ENCODE measurements around the gene DOCK2.

DNA sequence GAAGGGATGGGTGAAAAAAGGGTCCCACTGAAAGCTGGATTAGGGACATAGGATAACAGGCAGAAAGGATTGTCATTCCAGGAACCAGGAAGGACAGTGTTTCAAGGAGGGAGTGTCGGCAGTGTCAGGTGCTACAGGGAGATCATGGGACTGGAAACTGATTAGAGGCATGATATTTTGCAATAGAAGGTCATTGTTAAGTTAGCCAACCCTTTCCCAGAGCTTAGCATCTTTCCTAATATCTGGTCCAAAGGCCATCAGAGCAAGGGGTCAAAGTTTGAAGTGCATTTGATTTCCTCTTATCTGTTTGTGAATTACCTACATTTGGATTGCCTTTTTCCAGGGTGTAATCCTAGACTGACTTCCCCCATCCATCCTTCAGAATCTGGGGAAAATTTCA, 91.3 kb downstream of the DOCK2 start:
- TF ChIP-seq, protein P1, sequence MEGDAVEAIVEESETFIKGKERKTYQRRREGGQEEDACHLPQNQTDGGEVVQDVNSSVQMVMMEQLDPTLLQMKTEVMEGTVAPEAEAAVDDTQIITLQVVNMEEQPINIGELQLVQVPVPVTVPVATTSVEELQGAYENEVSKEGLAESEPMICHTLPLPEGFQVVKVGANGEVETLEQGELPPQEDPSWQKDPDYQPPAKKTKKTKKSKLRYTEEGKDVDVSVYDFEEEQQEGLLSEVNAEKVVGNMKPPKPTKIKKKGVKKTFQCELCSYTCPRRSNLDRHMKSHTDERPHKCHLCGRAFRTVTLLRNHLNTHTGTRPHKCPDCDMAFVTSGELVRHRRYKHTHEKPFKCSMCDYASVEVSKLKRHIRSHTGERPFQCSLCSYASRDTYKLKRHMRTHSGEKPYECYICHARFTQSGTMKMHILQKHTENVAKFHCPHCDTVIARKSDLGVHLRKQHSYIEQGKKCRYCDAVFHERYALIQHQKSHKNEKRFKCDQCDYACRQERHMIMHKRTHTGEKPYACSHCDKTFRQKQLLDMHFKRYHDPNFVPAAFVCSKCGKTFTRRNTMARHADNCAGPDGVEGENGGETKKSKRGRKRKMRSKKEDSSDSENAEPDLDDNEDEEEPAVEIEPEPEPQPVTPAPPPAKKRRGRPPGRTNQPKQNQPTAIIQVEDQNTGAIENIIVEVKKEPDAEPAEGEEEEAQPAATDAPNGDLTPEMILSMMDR (IDR thresholded peaks at IDR 0.05): no peak
- TF ChIP-seq EZH2phosphoT487 (IDR thresholded peaks at IDR 0.05): no peak

Measured in neural progenitor cell (in vitro differentiated cells).